Kidney tubule cell (primary cell): ENCODE data around the gene ZNF620.
"Not testable (repeated sequence)": the region's sequence is repeated elsewhere in the genome, so short reads cannot be mapped to it uniquely, and the experiment has no call there.

Experiments
- DNase-seq: peaks from one replicate; pipeline ENCODE4 v3.0.0-alpha.2; 2018; ENCODE audit warnings: low spot score

Gene ZNF620

DNA sequence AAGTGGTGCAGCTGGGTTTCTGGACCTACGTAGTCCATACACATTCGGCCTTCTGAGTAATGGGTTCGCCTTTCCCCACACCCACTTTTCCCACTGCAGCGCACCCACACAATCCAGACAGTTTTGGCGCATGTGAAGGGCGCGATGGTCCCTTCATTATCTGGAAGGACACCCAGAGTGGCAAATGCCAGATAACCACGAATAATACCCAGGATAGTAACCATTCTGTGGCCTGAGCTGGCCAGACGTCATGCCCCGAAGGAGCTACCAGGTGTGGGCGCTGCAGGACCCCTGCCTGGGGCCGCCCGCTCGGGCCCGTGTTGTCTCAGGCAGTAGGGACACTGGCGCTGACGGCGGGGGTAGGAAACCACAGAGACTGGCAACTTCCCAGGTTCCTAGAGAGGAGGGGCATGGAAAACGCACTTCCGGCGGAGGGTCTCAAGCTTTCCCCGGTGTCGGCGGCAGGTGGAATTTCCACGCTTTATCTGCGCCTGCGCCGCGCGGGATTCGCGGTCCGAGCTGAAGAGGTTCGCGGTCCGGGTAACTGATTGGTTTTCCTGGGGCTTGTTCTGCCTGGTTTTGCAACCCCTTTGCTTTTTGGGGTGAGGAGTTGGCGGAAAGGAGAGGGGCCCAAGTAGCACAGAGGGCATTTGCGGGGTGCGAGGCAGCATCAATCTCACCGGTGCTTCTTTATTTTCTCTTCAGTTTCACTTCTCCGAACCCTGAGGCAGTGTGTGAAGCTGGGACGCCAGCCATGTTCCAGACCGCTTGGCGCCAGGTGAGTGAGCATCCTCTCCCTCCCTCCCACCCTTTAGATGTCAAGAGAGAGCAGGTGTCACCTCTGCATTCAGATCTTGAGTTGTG lies at the start of gene ZNF620:
TSS of gene ZNF620 (plus strand) at position 441 of the 864 bp plus-strand sequence. CDS start at position 755, 314 bp downstream.
- peak; percentile 84 for DNase-seq

DNA sequence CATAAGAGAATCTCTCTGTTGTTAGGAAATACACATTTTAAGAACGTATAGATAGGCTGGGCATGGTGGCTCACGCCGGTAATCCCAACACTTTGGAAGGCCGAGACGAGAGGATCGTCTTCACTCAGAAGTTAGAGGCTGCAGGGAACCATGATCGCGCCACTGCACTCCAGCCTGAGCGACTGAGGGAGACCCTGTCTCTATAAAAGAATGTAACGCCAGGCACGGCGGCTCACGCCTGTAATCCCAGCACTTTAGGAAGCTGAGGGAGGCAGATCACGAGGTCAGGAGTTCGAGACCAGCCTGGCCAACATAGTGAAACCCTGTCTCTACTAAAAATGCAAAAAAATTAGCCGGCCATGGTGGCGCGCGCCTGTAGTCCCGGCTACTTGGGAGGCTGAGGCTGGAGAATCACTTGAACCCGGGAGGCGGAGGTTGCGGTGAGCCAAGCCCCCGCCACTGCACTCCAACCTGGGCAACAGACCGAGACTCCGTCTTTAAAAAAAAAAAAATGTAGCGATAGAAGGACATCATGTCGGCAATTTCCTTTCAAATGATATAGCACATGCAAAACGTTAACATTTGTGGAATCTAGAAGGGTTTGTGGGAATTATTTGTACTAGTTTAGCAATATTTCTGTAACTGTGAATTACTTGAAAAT lies 49.4 kb upstream of the ZNF620 start:
- DNase-seq: no peak

GRCh38 chr3:40456940-40457823 lies 48.7 kb upstream of the ZNF620 start, which contains the start of gene RPL14:
Gene RPL14 (plus strand): TSS chr3:40457339. CDS start chr3:40457472, 133 bp downstream.
- peak; percentile 96 for DNase-seq

DNA sequence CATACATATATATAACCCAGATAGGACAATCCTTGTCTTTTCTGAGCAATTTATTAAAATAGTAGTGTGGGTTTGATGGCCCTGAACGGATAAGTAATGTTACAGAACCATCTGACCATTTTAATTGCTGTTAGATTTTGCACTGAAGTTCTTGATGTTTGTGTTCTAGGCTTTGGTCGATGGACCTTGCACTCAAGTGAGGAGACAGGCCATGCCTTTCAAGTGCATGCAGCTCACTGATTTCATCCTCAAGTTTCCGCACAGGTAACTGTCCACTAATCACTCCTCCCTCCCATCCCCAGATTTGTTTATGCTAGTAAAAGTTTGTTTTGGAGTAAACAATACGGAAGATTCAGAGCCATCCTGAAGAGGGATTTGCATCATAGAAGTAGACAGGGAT lies 47.4 kb upstream of the ZNF620 start:
- no peak for DNase-seq

GRCh38 chr3:40460481-40460880 lies 45.4 kb upstream of the ZNF620 start:
- DNase-seq: not testable (repeated sequence)

DNA sequence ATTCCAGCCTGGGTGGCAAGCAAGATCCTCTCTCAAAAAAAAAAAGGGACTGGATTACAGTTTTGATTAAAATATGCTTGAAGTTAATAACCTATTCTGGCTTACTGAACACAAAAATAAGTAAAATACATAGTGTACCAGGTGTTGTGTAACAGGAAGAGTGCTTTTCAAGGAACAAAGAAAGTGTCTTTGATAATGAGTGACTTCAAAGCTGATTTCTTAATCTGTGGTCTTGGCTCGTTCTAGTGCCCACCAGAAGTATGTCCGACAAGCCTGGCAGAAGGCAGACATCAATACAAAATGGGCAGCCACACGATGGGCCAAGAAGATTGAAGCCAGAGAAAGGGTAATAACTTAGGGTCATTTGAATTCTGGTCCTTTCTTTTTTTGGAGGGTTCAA lies 44.7 kb upstream of the ZNF620 start:
- DNase-seq: no peak

- not testable (repeated sequence) for DNase-seq
Observed at GRCh38 chr3:40462838-40463237, 43.0 kb upstream of the ZNF620 start.

GRCh38 chr3:40463579-40463978 lies 42.3 kb upstream of the ZNF620 start:
- no peak for DNase-seq

DNA sequence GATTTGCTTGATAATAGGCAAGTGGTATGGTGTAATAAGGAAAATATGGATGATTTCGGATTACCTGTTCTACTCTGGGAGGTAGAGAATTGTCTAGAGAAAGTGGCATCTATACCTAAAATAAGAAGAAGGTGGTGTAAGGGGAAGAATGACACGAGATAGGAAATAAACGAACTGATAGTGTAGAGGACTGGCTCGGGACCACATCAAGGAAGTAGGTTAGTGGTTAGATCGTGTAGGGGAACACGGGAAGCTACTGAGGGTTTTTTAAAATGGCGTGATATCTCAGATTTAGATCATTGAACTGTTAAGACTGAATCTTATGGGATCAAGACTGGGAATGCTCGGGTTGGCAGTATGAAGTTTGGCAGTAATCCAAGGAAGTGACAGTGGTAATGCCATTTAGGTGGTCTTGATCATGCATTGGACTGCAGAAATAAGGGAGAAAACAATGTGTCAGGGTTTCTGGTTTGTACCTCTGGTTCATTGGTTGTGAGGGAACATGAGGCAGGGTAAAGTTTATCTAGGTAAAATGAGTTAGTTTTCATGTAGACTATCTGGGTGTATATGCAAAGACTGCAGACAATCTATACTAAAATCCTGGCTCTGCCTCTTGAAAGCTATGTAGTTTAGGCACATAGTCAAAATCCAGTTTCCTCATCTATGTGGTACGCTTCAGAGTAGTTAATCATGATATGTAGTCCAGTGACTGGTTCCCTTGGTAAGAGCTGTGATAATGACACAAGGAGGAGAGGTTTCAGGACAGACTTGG lies 41.3 kb upstream of the ZNF620 start:
- DNase-seq: no peak

GRCh38 chr3:40465111-40465407 lies 40.8 kb upstream of the ZNF620 start:
- no peak for DNase-seq

GRCh38 chr3:40465456-40465855 lies 40.4 kb upstream of the ZNF620 start:
- DNase-seq: no peak

DNA sequence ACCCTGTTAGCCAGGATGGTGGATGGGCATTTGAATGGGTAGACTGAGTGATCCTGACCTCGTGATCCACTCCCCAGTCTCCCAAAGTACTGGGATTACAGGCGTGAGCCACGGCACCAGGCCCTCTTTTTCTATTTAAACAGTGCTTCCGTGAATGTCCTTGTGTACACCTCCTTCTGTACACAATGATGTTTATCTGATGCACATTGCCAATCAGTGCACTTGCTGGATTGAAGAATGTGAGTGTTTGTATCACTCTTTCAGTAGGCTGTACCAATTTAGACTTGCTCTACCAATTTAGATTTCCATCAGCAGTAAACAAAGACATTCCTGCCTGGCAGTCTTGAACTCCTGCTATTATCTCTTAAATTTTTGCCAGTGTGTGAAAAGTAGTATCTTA lies 37.8 kb upstream of the ZNF620 start:
- no peak for DNase-seq

GRCh38 chr3:40470701-40471100 lies 35.1 kb upstream of the ZNF620 start:
- no peak for DNase-seq

- DNase-seq: peak; percentile 76
Observed at GRCh38 chr3:40476478-40477470, 29.1 kb upstream of the ZNF620 start, which contains the start of gene ZNF619. Gene ZNF619 (plus strand): TSS chr3:40477122. CDS start chr3:40477980, 858 bp downstream.

GRCh38 chr3:40477666-40478065 lies 28.2 kb upstream of the ZNF620 start:
- DNase-seq: no peak

- no peak for DNase-seq
Observed at GRCh38 chr3:40487172-40487571, 18.7 kb upstream of the ZNF620 start.

GRCh38 chr3:40490916-40491315 lies 14.9 kb upstream of the ZNF620 start:
- DNase-seq: no peak

DNA sequence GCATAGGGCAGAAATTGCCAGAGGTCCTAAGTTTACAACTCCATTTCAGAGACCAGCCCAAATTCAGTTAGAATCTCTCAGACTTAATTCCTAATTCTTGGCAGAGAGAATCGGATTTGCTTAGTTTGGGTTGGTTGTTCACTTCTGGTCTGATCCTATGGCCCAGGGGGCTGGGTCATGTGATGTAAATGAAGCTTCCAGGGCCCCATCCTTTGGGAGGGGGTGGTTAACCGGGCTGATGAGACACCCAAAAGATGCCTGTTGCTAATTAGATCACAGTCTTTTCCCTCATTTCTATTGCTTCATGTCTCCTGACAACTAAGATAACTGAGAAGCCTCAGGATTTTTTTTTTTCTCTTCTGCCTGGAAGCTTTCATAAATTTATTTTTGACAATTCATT lies 11.1 kb upstream of the ZNF620 start:
- no peak for DNase-seq

- DNase-seq: no peak
Observed at GRCh38 chr3:40497288-40497687, 8.6 kb upstream of the ZNF620 start.

- no peak for DNase-seq
Observed at GRCh38 chr3:40499952-40500351, 5.9 kb upstream of the ZNF620 start.
